Measurements from ENCODE around the gene USP47. TPM values are rescaled to one million over a fixed set of nuclear protein-coding genes. Genes with fewer than 3 reads are reported as not detected.

Gene USP47
- polyA plus RNA-seq, 1 donor from 2014 or later: 92.6 TPM

DNA sequence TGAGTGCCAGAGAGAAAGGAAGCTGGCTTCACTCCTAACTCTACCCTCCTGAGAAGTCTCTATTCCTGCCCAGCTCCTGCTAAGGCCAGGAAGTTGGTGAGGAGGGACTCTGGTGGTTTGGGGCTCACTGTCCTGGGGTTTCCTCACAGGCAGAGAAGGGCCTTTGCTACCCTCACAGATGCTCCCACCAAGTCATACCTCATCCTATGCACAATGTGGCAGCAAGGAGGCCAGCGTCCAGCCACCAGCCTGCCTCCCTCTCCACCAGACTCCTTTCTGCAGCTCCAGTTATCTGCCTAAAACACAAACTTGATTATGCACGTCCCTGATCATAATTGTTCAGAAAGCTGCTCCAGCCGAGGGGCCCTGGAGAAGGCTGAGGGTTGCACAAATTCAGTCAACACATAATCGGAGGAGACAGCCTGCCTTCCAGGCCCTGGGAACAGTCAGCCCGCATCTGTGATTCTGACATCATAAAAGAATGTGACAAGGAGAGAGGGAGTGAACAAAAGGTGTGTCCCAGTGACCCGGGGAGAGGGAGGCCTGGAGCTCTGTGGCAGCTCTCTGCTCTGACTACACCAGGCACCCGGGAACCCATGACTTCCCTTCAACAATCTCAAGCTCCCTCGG, 137.8 kb downstream of the USP47 start:
- no peak overlapping the region for H3K27ac ChIP-seq (ENCODE audit: low read length)
- no peaks in the 10 kb centered on the region for H3K36me3 ChIP-seq (ENCODE audit: insufficient read depth, low read length)
- H3K4me3 ChIP-seq (ENCODE audit: low read length): no peak overlapping the region
- no peaks in the 10 kb centered on the region for H3K9me2 ChIP-seq (ENCODE audit: insufficient read depth, low read length)
- no peaks in the 10 kb centered on the region for H4K20me1 ChIP-seq (ENCODE audit: insufficient read depth)
- H3K9ac ChIP-seq (ENCODE audit: low read length): no peak overlapping the region
- no peaks in the 10 kb centered on the region for H3F3A ChIP-seq (ENCODE audit: insufficient read depth, low read length, poor library complexity, severe bottlenecking)
- no peaks in the 10 kb centered on the region for H3K9me3 ChIP-seq (ENCODE audit: low read length)
- H3K4me2 ChIP-seq (ENCODE audit: low read length): no peak overlapping the region
- no peaks in the 10 kb centered on the region for H3K79me2 ChIP-seq (replicated peaks; ENCODE audit: insufficient read depth, low read length)
- no peak overlapping the region for H2AFZ ChIP-seq (ENCODE audit: low read depth, low read length)
- TF ChIP-seq POLR2AphosphoS5 (IDR thresholded peaks at IDR 0.05): no peak
- no peaks in the 10 kb centered on the region for H3K27me3 ChIP-seq (ENCODE audit: insufficient read depth, low read depth, low read length)

DNA sequence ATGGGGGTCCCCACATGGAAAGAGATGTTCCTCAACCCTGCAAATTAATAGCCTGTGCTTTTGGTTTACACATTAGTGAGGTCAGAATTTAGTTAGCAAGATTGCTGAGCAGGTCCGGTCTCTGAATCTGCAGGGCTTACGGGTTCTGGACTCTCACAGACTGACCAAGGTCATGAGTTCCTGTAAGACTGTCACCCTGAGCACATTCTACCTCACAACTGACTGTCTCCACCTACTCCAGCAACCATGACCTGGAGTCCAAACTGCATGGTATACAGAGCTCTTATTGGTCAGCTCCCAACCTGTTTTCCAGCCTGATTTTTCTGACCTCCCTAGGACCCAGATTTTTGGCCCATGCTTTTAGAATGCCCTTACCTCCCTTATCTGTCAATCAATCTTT, 138.4 kb downstream of the USP47 start:
- H3K9me2 ChIP-seq (ENCODE audit: insufficient read depth, low read length): no peaks in the 10 kb centered on the region
- H3K9ac ChIP-seq (ENCODE audit: low read length): no peak overlapping the region
- no peaks in the 10 kb centered on the region for H3F3A ChIP-seq (ENCODE audit: insufficient read depth, low read length, poor library complexity, severe bottlenecking)
- no peak overlapping the region for H3K27ac ChIP-seq (ENCODE audit: low read length)
- no peak for TF ChIP-seq RAD21 (conservative IDR thresholded peaks at IDR 0.05)
- TF ChIP-seq, protein P1, sequence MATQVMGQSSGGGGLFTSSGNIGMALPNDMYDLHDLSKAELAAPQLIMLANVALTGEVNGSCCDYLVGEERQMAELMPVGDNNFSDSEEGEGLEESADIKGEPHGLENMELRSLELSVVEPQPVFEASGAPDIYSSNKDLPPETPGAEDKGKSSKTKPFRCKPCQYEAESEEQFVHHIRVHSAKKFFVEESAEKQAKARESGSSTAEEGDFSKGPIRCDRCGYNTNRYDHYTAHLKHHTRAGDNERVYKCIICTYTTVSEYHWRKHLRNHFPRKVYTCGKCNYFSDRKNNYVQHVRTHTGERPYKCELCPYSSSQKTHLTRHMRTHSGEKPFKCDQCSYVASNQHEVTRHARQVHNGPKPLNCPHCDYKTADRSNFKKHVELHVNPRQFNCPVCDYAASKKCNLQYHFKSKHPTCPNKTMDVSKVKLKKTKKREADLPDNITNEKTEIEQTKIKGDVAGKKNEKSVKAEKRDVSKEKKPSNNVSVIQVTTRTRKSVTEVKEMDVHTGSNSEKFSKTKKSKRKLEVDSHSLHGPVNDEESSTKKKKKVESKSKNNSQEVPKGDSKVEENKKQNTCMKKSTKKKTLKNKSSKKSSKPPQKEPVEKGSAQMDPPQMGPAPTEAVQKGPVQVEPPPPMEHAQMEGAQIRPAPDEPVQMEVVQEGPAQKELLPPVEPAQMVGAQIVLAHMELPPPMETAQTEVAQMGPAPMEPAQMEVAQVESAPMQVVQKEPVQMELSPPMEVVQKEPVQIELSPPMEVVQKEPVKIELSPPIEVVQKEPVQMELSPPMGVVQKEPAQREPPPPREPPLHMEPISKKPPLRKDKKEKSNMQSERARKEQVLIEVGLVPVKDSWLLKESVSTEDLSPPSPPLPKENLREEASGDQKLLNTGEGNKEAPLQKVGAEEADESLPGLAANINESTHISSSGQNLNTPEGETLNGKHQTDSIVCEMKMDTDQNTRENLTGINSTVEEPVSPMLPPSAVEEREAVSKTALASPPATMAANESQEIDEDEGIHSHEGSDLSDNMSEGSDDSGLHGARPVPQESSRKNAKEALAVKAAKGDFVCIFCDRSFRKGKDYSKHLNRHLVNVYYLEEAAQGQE (IDR thresholded peaks at IDR 0.05; ENCODE audit: borderline replicate concordance): no peak
- TF ChIP-seq POLR2AphosphoS5 (IDR thresholded peaks at IDR 0.05): no peak
- TF ChIP-seq, protein P2, sequence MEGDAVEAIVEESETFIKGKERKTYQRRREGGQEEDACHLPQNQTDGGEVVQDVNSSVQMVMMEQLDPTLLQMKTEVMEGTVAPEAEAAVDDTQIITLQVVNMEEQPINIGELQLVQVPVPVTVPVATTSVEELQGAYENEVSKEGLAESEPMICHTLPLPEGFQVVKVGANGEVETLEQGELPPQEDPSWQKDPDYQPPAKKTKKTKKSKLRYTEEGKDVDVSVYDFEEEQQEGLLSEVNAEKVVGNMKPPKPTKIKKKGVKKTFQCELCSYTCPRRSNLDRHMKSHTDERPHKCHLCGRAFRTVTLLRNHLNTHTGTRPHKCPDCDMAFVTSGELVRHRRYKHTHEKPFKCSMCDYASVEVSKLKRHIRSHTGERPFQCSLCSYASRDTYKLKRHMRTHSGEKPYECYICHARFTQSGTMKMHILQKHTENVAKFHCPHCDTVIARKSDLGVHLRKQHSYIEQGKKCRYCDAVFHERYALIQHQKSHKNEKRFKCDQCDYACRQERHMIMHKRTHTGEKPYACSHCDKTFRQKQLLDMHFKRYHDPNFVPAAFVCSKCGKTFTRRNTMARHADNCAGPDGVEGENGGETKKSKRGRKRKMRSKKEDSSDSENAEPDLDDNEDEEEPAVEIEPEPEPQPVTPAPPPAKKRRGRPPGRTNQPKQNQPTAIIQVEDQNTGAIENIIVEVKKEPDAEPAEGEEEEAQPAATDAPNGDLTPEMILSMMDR (IDR thresholded peaks at IDR 0.05; ENCODE audit: poor library complexity, severe bottlenecking): no peak
- no peak for TF ChIP-seq EP300 (conservative IDR thresholded peaks at IDR 0.05; ENCODE audit: poor library complexity, severe bottlenecking)
- no peak for TF ChIP-seq SMC3 (conservative IDR thresholded peaks at IDR 0.05; ENCODE audit: poor library complexity)
- no peak for TF ChIP-seq TAF1 (IDR thresholded peaks at IDR 0.05; ENCODE audit: low read depth)
- TF ChIP-seq EZH2 (IDR thresholded peaks at IDR 0.05; ENCODE audit: borderline replicate concordance, insufficient read depth, low read length, poor library complexity, severe bottlenecking): no peak
- TF ChIP-seq MXI1 (conservative IDR thresholded peaks at IDR 0.05; ENCODE audit: poor library complexity, severe bottlenecking): no peak
- H3K27me3 ChIP-seq (ENCODE audit: insufficient read depth, low read depth, low read length): no peaks in the 10 kb centered on the region
- no peaks in the 10 kb centered on the region for H3K9me3 ChIP-seq (ENCODE audit: low read length)
- no peak overlapping the region for H3K4me3 ChIP-seq (ENCODE audit: low read length)
- no peaks in the 10 kb centered on the region for H3K79me2 ChIP-seq (replicated peaks; ENCODE audit: insufficient read depth, low read length)
- H3K4me2 ChIP-seq (ENCODE audit: low read length): no peak overlapping the region
- no peaks in the 10 kb centered on the region for H3K36me3 ChIP-seq (ENCODE audit: insufficient read depth, low read length)
- no peaks in the 10 kb centered on the region for H4K20me1 ChIP-seq (ENCODE audit: insufficient read depth)
- H2AFZ ChIP-seq (ENCODE audit: low read depth, low read length): no peak overlapping the region
